HG02870 (cell line): ENCODE measurements around the gene CYSTM1.
A peak's percentile ranks its signal among the peaks of the same experiment; 100 is the strongest.

ENCODE experiments used
- ATAC-seq: cut with Tn5 transposase; IDR thresholded peaks from one replicate; pipeline ENCODE4 v1.9.1; 2021; ENCODE audit warnings: mild to moderate bottlenecking, moderate library complexity; ENCODE audit not compliant: unreplicated experiment

The CYSTM1 gene

GRCh38 chr5:140232731-140233130 lies 57.7 kb downstream of the CYSTM1 start:
- no peak for ATAC-seq

DNA sequence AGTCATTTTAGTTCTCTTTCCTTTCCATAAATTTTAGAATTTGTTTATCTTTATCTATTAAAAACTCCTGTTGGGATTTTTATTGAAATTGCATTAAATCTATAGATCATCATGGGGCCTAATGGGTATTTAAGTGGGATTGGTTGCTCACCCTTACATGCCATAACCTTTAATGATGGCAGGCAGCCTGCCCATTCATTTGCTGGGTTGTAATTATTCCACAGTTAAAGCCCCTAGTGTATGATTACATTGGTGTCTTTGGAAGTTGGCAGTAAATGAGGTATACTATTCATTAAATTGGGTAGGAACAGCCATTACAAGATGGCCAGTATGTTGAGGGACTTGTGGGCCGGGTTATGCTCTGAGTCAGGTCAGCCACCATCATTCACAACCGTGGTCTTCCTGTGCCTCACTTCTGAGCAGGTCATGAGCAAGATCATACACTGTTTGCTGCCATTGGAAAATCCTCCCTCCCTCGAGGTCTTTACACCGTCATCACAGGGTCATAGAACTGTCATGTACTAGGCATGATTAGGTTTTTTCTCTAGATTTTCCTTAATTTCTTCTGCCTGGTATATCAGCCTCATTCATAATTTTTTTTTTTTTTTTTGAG lies 59.5 kb downstream of the CYSTM1 start:
- ATAC-seq, result no peak

DNA sequence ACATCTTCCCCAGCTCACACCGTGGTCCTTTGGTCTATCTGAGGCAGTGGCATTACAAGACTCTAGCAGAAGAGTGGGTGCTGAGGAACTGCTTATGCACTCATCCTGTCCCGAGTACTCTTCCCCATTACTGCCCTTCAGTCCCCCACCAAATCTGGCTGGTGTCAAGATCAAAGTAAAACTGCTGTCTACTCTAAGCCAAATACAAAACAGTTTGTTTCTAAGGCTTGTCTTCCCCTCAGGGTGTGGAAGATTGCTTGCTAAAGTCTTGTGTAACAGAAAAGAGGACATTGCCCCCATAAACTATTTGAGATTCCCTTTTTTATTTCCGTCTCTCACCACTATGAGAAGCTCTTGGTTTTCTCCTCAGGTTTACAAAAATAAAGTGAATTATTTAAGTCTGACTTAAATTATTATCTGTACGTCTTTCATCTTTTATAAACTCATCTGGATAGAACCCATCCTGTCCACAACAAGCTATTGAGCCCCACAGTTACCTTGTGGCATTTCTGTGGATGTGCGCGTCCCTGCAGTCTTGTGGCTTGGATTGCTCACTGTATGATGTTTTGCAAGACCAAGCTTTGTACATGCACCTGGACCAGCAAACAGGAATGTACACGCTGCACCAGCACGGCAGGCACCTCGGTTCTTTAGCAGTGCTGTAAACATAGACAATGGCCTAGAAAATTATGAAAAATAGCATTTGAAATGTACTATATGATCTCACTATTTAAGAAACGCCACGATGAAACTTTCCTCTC lies 61.0 kb downstream of the CYSTM1 start:
- no peak for ATAC-seq

DNA sequence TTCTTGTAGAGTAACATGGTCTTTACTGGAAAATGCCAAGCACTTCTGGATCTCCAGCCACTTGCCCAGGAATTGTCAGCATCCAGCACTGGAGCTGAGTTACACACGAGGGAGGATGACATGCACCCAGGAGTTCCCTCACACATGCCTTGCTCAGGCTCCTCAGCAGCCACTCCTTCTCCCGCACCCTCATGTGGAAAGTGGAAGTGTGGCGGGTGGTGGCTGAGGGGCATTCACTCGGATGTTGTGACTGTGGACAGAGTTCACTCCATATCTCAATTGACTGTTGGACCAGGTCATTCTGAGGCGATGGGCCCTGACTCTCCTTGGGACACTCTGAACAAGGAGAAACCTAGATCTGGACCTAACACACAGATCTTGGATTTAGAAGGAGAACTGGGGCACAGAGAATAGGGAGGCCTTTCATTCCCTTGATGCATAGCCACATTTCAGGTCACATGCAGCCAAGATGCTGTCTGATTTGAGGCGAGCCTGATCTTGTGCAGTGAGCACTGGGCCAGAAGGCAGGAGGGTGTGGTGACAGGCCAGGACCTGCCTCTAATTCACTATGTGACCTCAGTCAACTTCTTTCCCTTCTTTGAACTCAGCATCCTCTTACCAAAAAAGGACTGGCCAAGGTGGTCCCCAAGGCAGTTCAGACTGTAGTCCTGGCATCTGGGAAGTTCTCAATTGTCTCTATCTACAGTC lies 62.1 kb downstream of the CYSTM1 start:
- ATAC-seq, result no peak

DNA sequence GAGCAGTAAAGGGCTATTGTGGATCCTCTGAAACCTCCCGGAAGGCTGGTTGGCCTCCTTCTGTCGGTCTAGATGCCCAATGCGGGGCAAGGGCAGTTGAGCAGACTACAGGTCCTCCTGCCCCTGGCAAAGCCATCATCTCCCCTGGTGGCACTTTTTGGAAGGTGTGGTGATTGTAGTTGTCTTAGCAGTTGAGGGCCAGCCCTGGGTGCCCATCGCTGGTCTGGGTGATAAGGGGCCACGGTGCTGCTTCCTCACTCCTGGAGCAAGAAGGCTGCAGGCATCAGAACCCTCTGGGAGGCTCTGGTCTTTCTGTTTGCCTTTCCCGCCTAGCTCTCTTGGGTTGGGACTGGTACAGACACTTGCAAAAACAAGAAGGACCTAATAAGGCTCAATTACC lies 63.8 kb downstream of the CYSTM1 start:
- no peak for ATAC-seq

DNA sequence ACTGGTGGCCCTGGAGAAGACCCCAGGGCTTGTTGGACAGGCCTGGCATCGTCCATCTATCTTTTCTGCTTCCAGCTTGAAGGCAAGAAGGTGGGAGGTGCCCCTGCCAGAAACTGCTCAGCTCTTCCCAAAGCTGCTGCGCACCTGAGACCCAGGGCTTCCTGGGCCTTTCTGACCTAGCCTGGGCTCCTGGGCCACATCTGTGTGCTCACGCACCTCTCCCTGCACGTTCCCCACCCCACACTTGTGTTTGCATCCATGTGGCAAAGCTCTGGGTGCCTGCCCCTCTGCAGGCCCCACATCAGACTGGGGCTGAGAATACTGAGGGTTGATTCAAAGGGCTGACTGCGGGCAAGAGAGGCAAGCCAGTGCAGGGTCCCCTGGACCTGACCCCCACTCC lies 64.5 kb downstream of the CYSTM1 start:
- ATAC-seq, result no peak

GRCh38 chr5:140239939-140240700 lies 65.1 kb downstream of the CYSTM1 start:
- ATAC-seq, result no peak

DNA sequence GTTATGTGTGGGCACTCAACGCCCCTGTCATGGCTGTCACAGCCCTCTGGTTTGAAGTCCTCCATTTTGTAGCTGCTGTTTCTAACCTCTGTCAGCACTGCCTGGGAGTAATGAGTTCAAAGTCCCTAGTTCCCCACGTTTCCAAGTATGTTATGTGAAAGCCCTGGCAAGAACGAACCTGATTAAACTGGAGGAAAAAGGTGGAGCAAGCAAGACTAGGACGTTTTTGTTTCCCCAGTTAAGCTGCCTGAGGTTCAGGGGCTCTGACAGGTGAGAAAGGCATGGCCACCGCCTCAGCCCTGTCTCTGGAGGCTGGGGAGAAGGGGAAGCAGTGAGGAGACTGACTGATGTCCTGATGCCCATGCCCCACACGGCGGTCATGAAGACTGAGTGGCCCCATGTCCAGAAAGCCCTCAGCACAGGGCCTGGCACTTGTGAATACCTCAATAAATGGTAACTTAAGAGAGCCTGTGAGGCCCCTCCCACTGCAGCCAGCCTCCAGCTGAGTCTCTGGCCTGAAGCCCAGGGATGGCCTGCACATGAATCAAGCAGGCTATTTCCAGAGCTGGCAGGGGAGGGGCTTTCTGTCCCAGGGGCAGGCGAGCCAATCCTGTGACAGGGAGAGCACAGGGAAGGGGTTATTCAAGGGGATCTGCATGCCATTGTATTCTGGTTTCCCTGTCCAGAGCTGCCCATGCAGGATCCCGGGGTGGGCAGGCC lies 66.2 kb downstream of the CYSTM1 start:
- ATAC-seq, result no peak

DNA sequence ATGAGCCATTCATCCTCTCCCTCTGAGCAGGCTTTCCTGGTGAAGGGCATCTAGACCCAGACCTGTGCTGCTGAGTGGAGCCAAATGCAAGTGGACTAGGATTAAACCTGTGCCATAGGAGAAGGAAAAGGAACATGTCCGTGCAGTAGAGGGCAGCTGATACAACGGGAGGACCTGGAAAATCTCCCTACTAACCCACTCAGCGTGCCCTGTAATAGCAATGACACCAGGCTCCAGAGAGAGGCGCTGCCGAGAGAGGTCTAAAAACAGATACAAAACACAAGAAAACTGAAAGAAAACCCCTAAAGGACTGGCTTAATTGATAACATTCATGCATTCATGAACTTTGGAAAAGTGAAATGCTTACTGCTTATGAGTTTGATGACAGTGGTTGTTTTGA lies 67.1 kb downstream of the CYSTM1 start:
- ATAC-seq, result no peak

- no peak for ATAC-seq
Measured at GRCh38 chr5:140242890-140243585, 68.0 kb downstream of the CYSTM1 start.

DNA sequence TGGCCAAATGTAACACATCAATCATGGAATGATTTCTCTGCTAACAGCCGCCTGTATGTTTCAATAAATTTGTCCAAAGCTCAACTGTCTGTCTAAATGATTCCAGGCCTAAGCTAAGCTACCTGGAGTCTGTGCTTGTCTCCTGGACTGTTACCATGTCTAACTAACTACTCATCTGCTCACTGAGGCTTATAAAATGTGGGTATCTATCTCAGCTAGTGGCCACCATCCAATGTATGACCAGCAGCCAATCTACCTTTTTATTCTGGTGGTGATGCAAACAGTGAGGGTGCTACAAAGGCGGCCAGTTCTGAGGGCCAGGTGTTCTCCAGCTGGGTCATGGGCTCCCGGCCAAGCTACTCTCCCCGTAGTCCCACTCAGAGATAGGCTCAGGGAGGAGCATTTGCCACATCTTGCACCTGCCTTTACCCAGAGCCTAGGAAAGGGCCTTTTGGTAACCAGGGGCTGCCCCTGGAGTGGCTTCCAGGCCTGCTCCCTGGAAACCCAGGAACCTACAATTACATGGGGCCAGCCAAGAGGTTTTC lies 68.8 kb downstream of the CYSTM1 start:
- ATAC-seq, result no peak

- peak; percentile 69 for ATAC-seq
Measured at GRCh38 chr5:140244525-140245025, 69.6 kb downstream of the CYSTM1 start.

DNA sequence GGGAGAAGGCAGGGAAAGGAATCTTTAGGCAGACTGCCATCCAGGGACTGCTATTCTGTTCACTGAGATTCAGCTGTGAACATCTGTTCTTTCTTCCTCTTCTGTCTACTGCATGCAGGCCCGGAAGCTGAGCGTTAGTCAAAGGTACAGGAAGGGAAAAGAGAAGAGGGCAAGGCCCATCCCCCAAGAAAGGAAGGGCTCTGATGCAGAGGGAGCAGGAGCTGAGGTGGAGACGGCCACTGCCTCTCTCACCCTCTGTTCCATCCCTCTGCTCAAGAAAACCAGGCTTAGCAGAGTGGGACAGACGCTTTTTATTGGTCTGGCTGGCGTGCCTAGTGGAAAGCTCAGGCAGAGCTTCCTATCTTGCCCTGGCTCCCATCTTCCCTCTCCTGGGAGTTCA lies 70.4 kb downstream of the CYSTM1 start:
- no peak for ATAC-seq

DNA sequence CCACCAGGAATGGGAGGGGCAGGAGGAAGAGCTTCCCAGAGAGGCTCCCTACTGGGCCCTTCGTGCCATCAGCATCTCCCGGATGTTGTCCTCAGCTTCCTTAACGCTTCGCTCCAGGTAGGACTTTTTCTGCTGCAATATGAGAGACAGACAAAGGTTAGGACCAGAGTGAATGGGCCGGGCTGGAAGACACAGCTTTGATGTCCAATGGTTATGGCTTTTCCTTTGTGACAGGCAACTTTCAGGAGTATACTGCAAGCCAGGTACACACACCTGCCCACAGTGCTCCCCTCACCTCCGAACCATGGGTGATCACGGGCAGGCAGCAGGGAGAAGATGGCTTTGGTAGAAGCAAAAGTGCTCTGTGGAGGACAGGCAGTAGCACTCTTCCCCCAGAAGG lies 70.9 kb downstream of the CYSTM1 start:
- ATAC-seq, result no peak

DNA sequence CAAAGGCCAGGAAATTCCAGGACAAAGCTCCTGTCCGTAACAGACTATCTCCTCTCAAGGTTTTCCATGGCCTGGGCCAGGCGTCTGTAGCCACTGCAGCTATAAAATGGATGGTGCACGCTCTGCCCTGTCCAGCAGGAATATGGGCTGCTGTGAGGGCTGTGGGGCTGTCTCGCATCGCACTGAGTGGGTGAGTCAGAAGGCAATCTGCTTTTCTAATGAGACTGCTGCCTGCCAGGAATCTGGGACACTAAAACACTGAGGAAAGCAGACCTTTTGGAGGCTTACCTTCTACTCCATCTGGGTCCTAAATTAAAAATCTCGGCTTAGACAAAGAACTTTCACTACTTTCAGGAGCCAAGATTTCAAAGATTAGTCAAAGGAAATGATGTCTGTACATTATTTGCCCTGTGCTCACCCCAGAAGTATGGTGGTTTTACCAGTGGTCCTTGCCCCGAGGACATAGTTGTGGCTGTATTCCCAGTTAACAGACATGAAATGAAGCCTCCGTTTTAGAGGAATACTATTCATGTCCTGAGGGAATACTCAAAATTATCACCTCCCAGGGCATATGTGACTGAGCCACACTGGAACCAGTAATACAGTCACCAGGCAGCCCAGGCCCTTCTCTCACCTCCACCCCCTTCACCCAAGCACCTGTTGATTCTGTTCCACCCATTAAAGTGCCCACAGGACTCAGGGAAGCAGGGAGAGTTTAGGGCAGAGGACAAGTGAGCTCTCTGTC lies 71.6 kb downstream of the CYSTM1 start:
- no peak for ATAC-seq

GRCh38 chr5:140248414-140248813 lies 73.4 kb downstream of the CYSTM1 start:
- no peak for ATAC-seq

DNA sequence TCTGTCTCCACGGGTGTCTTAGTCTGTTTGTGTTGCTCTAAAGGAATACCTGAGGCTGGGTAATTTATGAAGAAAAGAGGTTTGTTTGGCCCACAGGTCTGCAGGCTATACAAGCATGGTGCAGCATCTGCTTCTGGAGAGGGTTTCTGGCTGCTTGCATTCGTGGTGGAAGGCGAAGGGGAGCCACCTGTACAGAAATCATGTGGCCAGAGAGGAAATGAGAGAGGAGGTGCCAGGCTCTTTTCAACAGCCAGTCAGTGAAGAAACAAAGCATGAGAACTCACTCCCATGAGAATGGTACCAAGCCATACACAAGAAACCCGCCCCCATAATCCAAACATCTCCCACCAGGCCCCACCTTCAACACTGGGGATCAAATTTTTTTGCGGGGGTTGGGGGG lies 74.5 kb downstream of the CYSTM1 start:
- no peak for ATAC-seq

DNA sequence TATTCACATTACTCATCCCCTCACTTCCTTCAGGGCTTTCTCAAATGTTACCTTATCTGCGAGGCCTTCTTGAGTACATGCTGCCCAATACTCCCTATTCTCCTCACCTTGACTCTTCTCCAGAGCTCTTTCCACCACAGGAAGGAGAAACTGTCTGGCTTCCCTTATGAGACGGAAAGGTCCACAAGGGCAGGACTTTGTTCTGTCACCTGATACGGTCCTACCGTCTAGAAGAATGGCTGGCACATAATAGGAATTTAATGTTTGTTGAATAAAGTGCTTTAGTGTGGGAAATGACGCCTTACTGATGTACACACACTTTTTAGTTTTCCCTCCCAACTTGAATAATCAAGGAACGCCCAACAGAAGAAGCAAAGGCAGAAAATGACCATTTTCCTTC lies 75.4 kb downstream of the CYSTM1 start:
- no peak for ATAC-seq

DNA sequence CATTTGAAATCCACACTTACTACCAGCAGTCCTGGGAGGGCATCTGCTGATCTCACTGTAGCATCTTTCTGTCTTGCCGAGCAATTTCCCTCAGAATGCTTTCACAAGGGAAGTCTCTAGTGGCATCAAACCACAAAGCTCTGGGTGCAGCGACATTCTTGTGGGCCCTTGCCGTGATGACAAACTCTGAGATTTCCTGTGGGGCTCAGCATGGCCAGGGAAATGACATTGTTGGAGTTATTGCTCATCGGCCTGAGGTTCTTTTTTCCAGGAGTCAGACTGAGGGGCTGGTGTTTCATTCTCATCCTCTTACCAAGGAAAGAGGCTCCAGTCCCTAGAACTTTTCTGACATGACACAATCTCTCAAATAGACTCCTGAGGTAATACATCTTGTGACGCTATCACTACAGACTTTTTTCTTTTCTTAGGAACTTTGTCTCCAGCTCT lies 76.6 kb downstream of the CYSTM1 start:
- ATAC-seq, result no peak
